WERI-Rb-1 (cell line): Measurements from ENCODE around the gene STYXL1.

ENCODE experiments used
- DNase-seq: peaks from one replicate; pipeline ENCODE4 v3.0.0-alpha.2; 2020
- H3K27ac ChIP-seq: fragments of 250-450 bp; sonication (Bioruptor Pico); 2 replicates; pipeline ENCODE4 v1.5.1; 2020; ENCODE audit warnings: mild to moderate bottlenecking, moderate library complexity
- H3K27me3 ChIP-seq: fragments of 250-450 bp; sonication (Bioruptor Pico); 2 replicates; pipeline ENCODE4 v1.5.1; 2021; ENCODE audit warnings: mild to moderate bottlenecking, low read depth, moderate library complexity; ENCODE audit not compliant: insufficient read depth, severe bottlenecking
- H3K36me3 ChIP-seq: fragments of 250-450 bp; sonication (Bioruptor Pico); 2 replicates; pipeline ENCODE4 v1.5.1; 2020; ENCODE audit warnings: mild to moderate bottlenecking, moderate library complexity
- H3K4me3 ChIP-seq: 2 replicates; pipeline ENCODE4 v1.5.1; 2011; ENCODE audit warnings: low read depth, mild to moderate bottlenecking, control low read depth, low read length
- H3K9me3 ChIP-seq: fragments of 250-450 bp; sonication (Bioruptor Pico); 2 replicates; pipeline ENCODE4 v1.5.1; 2021; ENCODE audit warnings: mild to moderate bottlenecking, moderate library complexity; ENCODE audit not compliant: severe bottlenecking
- CTCF ChIP-seq: IDR thresholded peaks from 2 replicates; pipeline ENCODE4 v1.5.1; 2011; ENCODE audit warnings: low read depth, mild to moderate bottlenecking, control low read depth, inconsistent platforms, low read length

Gene STYXL1

GRCh38 chr7:76048668-76048988 is 828 bp upstream of the STYXL1 start:
- TF ChIP-seq CTCF, result peak; percentile 13; the same call in 1 of the 2 replicates
- H3K9me3 ChIP-seq, result no peaks in the 10 kb centered on the region
- H3K36me3 ChIP-seq, result peaks cover 34% of the 10 kb centered on the region
- no peaks in the 10 kb centered on the region for H3K27me3 ChIP-seq
- H3K27ac ChIP-seq, result peak overlapping the region; percentile 93
- peak; percentile 49 for DNase-seq
- H3K4me3 ChIP-seq, result peak overlapping the region; percentile 100

GRCh38 chr7:76047305-76047810 is 442 bp downstream of the STYXL1 start:
- no peak for DNase-seq
- no peaks in the 10 kb centered on the region for H3K27me3 ChIP-seq
- H3K36me3 ChIP-seq, result peaks cover 27% of the 10 kb centered on the region
- peak overlapping the region; percentile 93 for H3K27ac ChIP-seq
- H3K9me3 ChIP-seq, result no peaks in the 10 kb centered on the region
- H3K4me3 ChIP-seq, result peak overlapping the region; percentile 100
- no peak for TF ChIP-seq CTCF

GRCh38 chr7:76044375-76044865 is 3.4 kb downstream of the STYXL1 start:
- Histone ChIP-seq H3K9me3 (no peaks in the 10 kb centered on the region), H3K4me3 (no peak overlapping the region), H3K36me3 (peaks cover 9% of the 10 kb centered on the region), H3K27ac (no peak overlapping the region), H3K27me3 (no peaks in the 10 kb centered on the region)
- no peak for TF ChIP-seq CTCF
- DNase-seq, result no peak

GRCh38 chr7:76040126-76040525 is 7.7 kb downstream of the STYXL1 start:
- DNase-seq, result no peak
- TF ChIP-seq CTCF, result no peak
- Histone ChIP-seq H3K9me3 (no peaks in the 10 kb centered on the region), H3K27me3 (no peaks in the 10 kb centered on the region), H3K4me3 (no peak overlapping the region), H3K27ac (no peak overlapping the region), H3K36me3 (peaks cover 3% of the 10 kb centered on the region; the same call in 1 of the 2 replicates)

- Histone ChIP-seq H3K27ac (no peak overlapping the region), H3K36me3 (peaks cover 3% of the 10 kb centered on the region; the same call in 1 of the 2 replicates), H3K9me3 (no peaks in the 10 kb centered on the region), H3K4me3 (no peak overlapping the region), H3K27me3 (no peaks in the 10 kb centered on the region)
- no peak for TF ChIP-seq CTCF
- no peak for DNase-seq
Measured at GRCh38 chr7:76037310-76037709, 10.5 kb downstream of the STYXL1 start.

- Histone ChIP-seq H3K27ac (no peak overlapping the region), H3K4me3 (no peak overlapping the region), H3K9me3 (no peaks in the 10 kb centered on the region), H3K36me3 (peaks cover 4% of the 10 kb centered on the region), H3K27me3 (no peaks in the 10 kb centered on the region)
- no peak for TF ChIP-seq CTCF
- no peak for DNase-seq
Measured at GRCh38 chr7:76031964-76032363, 15.8 kb downstream of the STYXL1 start.
